Suprapubic skin (tissue), 4 donors: Measurements from ENCODE around the gene WWP2. TPM values are rescaled to one million over a fixed set of nuclear protein-coding genes. Genes with fewer than 3 reads are reported as not detected.
"Not testable (repeated sequence)": the region's sequence is repeated elsewhere in the genome, so short reads cannot be mapped to it uniquely, and the experiment has no call there.

Experiments used
- DNase-seq, 2 donors: peaks; one replicate each; pipeline ENCODE4 v3.0.0-alpha.2; 2019; ENCODE audit warnings: low spot score in 2 of 2
- H3K27ac ChIP-seq: fragments of 200-600 bp; sonication (generic); one replicate; pipeline ENCODE4 v1.5.1; 2019
- H3K27me3 ChIP-seq: fragments of 200-600 bp; sonication (generic); one replicate; pipeline ENCODE4 v1.5.1; 2019
- H3K36me3 ChIP-seq: fragments of 200-600 bp; sonication (generic); one replicate; pipeline ENCODE4 v1.5.1; 2019
- H3K4me1 ChIP-seq: fragments of 200-600 bp; sonication (generic); one replicate; pipeline ENCODE4 v1.5.1; 2019
- H3K4me3 ChIP-seq: fragments of 200-600 bp; sonication (generic); one replicate; pipeline ENCODE4 v1.5.1; 2019; ENCODE audit warnings: mild to moderate bottlenecking
- H3K9me3 ChIP-seq: fragments of 200-600 bp; sonication (generic); one replicate; pipeline ENCODE4 v1.5.1; 2019
- EP300 ChIP-seq: sonication (generic); formaldehyde crosslinking; IDR thresholded peaks from one replicate; pipeline ENCODE4 v1.6.1; 2017; ENCODE audit warnings: antibody characterized with exemption
- POLR2A ChIP-seq, 2 donors: fragments of 450-650 bp; IDR thresholded peaks; one replicate each; pipeline ENCODE4 v1.6.1; 2017; ENCODE audit warnings: antibody characterized with exemption in 2 of 2, mild to moderate bottlenecking in 2 of 2, moderate library complexity in 2 of 2
- POLR2AphosphoS5 ChIP-seq, 3 donors: sonication (generic); formaldehyde crosslinking; IDR thresholded peaks; one replicate each; pipeline ENCODE4 v1.6.1; 2017; ENCODE audit warnings: antibody characterized with exemption in 3 of 3
- WGBS: methylation state at CpG from one replicate; pipeline ENCODE4 v1.1.5; 2018; 5-methylcytosine and 5-hydroxymethylcytosine counted together
- total RNA-seq, 4 donors: library from RNA; depleted of rRNA; stranded (reverse); fragments of >200 nt; gene quantifications; one replicate each; pipeline ENCODE4 v1.1.0, GENCODE V29; 2016
- TF ChIP-seq, protein P1 (sequence below), 2 donors: fragments of 200-600 bp in 1 of 2; fragments of 450-650 bp in 1 of 2; sonication (generic) in 1 of 2; IDR thresholded peaks; one replicate each; pipeline ENCODE4 v1.5.1; 2016 to 2019; ENCODE audit warnings: antibody characterized with exemption in 2 of 2, mild to moderate bottlenecking in 1 of 2, moderate library complexity in 1 of 2

Gene WWP2
- total RNA-seq, 4 donors from 2014 or later: 27.1 to 48.9 (median 42.2) TPM

DNA sequence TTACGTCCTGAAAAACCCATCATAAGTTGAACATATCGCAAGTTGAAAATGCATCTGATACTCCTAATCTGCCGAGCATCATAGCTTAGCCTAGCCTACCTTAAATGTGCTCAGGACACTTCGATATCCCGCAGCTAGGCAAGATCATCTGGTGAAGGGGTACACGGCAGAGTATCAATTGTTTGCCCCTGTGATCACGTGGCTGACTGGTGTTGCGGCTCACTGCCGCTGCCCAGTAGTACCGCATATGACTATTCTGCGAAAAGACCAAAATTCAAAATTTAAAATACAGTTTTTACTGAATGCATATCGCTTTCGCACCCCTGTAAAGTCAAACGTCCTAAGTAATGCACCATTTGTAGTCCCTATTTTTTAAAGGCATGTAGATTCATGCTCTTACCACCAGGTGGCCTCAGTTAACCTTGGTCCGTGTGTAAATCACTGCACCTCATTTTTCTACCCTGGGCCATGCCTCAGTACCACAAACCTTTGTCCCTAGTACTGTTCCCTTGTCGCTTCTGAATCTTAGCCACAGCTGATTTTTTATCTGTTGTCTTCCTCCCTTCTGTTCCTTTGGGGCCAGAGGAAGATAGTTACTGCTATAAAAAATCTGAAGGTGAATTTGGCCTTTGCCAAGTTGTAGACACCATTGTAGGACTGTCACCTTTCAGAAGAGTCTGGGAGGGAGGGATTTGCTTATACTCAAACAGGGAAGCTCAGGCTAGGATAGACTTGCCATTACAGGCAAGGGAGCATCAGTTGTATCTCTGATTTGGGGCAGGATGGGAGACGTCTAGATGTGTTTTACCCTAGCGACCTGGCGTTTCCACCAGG is 34.4 kb downstream of the WWP2 start:
- no peak overlapping the region for H3K27ac ChIP-seq
- H3K4me3 ChIP-seq: no peak overlapping the region
- no peak for DNase-seq
- no peaks in the 10 kb centered on the region for H3K27me3 ChIP-seq
- WGBS: 51% methylated on average over 19 of the region's 19 CpGs
- peaks cover 19% of the 10 kb centered on the region for H3K36me3 ChIP-seq
- TF ChIP-seq POLR2A (IDR thresholded peaks at IDR 0.05): no peak
- TF ChIP-seq POLR2AphosphoS5 (IDR thresholded peaks at IDR 0.05): peak in 1 of 3 donors; percentile 15
- TF ChIP-seq, protein P1, sequence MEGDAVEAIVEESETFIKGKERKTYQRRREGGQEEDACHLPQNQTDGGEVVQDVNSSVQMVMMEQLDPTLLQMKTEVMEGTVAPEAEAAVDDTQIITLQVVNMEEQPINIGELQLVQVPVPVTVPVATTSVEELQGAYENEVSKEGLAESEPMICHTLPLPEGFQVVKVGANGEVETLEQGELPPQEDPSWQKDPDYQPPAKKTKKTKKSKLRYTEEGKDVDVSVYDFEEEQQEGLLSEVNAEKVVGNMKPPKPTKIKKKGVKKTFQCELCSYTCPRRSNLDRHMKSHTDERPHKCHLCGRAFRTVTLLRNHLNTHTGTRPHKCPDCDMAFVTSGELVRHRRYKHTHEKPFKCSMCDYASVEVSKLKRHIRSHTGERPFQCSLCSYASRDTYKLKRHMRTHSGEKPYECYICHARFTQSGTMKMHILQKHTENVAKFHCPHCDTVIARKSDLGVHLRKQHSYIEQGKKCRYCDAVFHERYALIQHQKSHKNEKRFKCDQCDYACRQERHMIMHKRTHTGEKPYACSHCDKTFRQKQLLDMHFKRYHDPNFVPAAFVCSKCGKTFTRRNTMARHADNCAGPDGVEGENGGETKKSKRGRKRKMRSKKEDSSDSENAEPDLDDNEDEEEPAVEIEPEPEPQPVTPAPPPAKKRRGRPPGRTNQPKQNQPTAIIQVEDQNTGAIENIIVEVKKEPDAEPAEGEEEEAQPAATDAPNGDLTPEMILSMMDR (IDR thresholded peaks at IDR 0.05): peak; percentile 73 to 77
- peaks cover 11% of the 10 kb centered on the region for H3K4me1 ChIP-seq
- no peaks in the 10 kb centered on the region for H3K9me3 ChIP-seq

DNA sequence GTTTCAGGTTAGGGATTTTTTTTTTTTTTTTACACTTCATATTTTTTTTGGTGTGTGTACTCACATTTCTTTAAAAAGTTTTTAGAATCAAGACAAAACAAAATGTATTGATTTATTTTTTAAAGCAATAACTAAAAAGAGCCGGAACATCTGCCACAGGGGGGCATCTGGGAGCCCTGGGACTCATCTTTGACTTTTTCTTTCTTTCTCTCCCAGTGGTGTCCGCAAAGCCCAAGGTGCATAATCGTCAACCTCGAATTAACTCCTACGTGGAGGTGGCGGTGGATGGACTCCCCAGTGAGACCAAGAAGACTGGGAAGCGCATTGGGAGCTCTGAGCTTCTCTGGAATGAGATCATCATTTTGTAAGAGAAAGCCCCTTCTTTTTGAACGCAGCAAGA is 36.3 kb downstream of the WWP2 start:
- H3K9me3 ChIP-seq: no peaks in the 10 kb centered on the region
- no peaks in the 10 kb centered on the region for H3K27me3 ChIP-seq
- WGBS: 64% methylated on average over 8 of the region's 8 CpGs
- TF ChIP-seq, protein P1 (IDR thresholded peaks at IDR 0.05): no peak
- no peak for TF ChIP-seq EP300
- TF ChIP-seq POLR2AphosphoS5 (IDR thresholded peaks at IDR 0.05): no peak
- TF ChIP-seq POLR2A (IDR thresholded peaks at IDR 0.05): no peak
- no peak overlapping the region for H3K4me3 ChIP-seq
- H3K27ac ChIP-seq: no peak overlapping the region
- no peak for DNase-seq
- H3K36me3 ChIP-seq: peaks cover 37% of the 10 kb centered on the region
- H3K4me1 ChIP-seq: peaks cover 11% of the 10 kb centered on the region

DNA sequence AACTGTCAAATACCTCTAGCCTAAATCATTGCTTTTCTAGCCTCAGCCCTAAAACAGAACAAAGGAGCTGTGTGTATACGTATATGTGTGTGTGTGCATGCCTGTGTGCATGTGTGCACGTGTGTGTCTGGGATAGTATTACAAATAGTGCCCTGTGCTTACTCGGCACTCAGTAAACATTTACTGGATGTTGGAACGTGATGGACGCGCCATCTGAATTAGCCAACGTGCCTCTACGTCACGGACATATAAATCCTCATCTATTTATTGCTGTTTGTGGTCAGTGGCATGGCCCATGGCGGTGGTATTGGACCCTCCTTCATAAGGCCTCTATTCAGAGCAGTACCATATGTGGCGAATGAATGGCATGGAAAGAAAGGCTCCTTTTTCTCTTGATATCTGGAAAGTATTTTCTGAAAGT is 37.5 kb downstream of the WWP2 start:
- H3K27me3 ChIP-seq: no peaks in the 10 kb centered on the region
- peaks cover 42% of the 10 kb centered on the region for H3K36me3 ChIP-seq
- no peak overlapping the region for H3K4me3 ChIP-seq
- TF ChIP-seq EP300: no peak
- TF ChIP-seq, protein P1 (IDR thresholded peaks at IDR 0.05): no peak
- no peak for TF ChIP-seq POLR2A (IDR thresholded peaks at IDR 0.05)
- no peak for TF ChIP-seq POLR2AphosphoS5 (IDR thresholded peaks at IDR 0.05)
- H3K9me3 ChIP-seq: no peaks in the 10 kb centered on the region
- H3K4me1 ChIP-seq: peaks cover 8% of the 10 kb centered on the region
- DNase-seq: no peak
- H3K27ac ChIP-seq: no peak overlapping the region
- WGBS: 88% methylated on average over 11 of the region's 11 CpGs

DNA sequence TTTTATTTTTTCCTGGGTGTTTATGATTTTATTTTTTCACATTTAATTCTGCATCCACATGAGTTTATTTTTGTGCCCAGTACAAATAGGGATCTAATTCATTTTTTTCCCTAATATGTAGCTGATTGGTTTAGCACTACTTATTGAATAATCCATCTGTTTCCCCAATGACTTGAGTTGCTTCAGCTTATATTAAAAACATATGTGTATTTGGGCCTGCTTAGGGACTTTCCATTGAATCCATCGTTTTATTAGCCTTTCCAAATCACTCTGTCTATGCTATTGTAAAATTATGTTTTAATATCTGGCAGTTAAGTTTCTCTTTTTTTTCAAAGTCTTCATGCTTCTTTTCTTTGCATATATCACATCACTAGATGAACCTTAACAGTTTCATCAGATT is 42.2 kb downstream of the WWP2 start:
- Histone ChIP-seq H3K27ac (no peak overlapping the region), H3K27me3 (no peaks in the 10 kb centered on the region), H3K4me1 (no peaks in the 10 kb centered on the region), H3K36me3 (peaks cover 50% of the 10 kb centered on the region), H3K9me3 (no peaks in the 10 kb centered on the region), H3K4me3 (no peak overlapping the region)
- 43% methylated on average over 1 of the region's 1 CpG for WGBS
- DNase-seq: no peak
- TF ChIP-seq, protein P1 (IDR thresholded peaks at IDR 0.05): no peak
- TF ChIP-seq POLR2AphosphoS5 (IDR thresholded peaks at IDR 0.05) (no peak), POLR2A (IDR thresholded peaks at IDR 0.05) (no peak), EP300 (no peak)

DNA sequence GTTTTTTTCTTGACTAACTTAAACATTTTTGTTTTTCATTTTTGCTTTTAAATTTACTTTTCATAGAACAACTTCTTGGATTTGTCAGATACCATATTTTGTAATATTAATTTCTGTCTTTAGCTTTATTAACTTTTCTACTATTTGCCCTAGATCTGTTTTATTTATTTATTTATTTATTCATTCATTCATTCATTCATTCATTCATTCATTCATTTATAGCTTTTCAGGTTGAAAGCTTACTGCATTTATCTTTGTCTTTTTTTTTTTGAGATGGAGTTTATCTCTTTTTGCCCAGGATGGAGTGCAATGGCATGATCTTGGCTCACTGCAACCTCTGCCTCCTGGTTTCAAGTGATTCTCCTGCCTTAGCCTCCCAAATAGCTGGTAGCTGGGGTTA is 44.6 kb downstream of the WWP2 start:
- H3K9me3 ChIP-seq, H3K4me3 ChIP-seq, H3K27ac ChIP-seq, DNase-seq, H3K4me1 ChIP-seq, H3K27me3 ChIP-seq: not testable (repeated sequence)
- H3K36me3 ChIP-seq: peaks cover 36% of the 10 kb centered on the region

DNA sequence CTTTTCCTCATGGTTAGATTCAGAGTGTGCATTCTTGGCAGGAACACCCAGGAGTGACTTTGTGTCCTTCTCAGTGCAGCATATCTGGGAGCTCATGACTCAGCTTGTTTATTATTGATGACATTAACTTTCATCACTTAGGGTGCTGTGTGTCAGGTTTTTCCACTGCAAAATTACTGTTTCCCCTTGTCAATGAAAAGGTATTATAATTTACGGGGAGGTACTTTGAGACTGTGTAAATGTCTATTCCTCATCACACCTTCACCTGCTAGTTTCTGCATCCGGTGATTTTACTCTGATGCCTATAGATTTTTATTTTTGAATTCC is 50.5 kb downstream of the WWP2 start:
- H3K27ac ChIP-seq: no peak overlapping the region
- WGBS: 98% methylated on average over 2 of the region's 2 CpGs
- no peak overlapping the region for H3K4me3 ChIP-seq
- TF ChIP-seq, protein P1 (IDR thresholded peaks at IDR 0.05): no peak
- TF ChIP-seq POLR2A (IDR thresholded peaks at IDR 0.05): no peak
- TF ChIP-seq EP300: no peak
- TF ChIP-seq POLR2AphosphoS5 (IDR thresholded peaks at IDR 0.05): no peak
- DNase-seq: no peak
- H3K36me3 ChIP-seq: peaks cover 18% of the 10 kb centered on the region
- no peaks in the 10 kb centered on the region for H3K9me3 ChIP-seq
- H3K4me1 ChIP-seq: no peaks in the 10 kb centered on the region
- H3K27me3 ChIP-seq: no peaks in the 10 kb centered on the region
